K562 (cell line): ENCODE measurements around the gene STAMBPL1. TPM values are rescaled to one million over a fixed set of nuclear protein-coding genes. Genes with fewer than 3 reads are reported as not detected.
"Not testable (repeated sequence)": the region's sequence is repeated elsewhere in the genome, so short reads cannot be mapped to it uniquely, and the experiment has no call there.

Experiments used
- ATAC-seq: fragments of 200-7000 bp; cut with Tn5 transposase; 3 replicates; pipeline ENCODE4 v1.9.1; 2020; ENCODE audit warnings: moderate library complexity
- BruUV-seq: library from RNA; stranded (reverse); fragments of 400-500 nt; replicated peaks from 2 replicates; lab custom pipeline; 2021; lab: Mats Ljungman, UMichigan
- CTCF ChIA-PET: fragments of 300-600 bp; formaldehyde crosslinking; extraction: SDS; loops from one replicate; lab custom pipeline; 2021; ENCODE audit warnings: low intra/inter-chr PET ratio; lab: Yijun Ruan, JAX
- POLR2A ChIA-PET: fragments of 300-600, 350-650 bp; sonication (Branson Sonifier 250); formaldehyde crosslinking; extraction: SDS; loops from one replicate; lab custom pipeline; 2021; ENCODE audit warnings: antibody characterized with exemption, inconsistent platforms; lab: Yijun Ruan, JAX
- DNase-seq, 4 experiments: peaks; one replicate each; pipeline versions ENCODE4 v3.0.0 to v3.0.0-alpha.2; 2011 to 2018; ENCODE audit warnings: low spot score in 3 of 4, mixed read lengths in 3 of 4; ENCODE audit errors: extremely low read depth in 1 of 4
- FAIRE-seq: peaks from 2 replicates; lab custom pipeline; 2011; peaks lifted over from hg19 to GRCh38; lab: Jason Lieb, UNC
- H2AFZ ChIP-seq: 2 replicates; pipeline ENCODE4 v1.6.0; 2011; ENCODE audit warnings: low read depth, low read length, control low read depth, inconsistent platforms
- H3K27ac ChIP-seq: fragments of 200-600 bp; 3 replicates; pipeline ENCODE4 v1.8.0; 2011; ENCODE audit warnings: low read depth, mild to moderate bottlenecking, control low read depth, inconsistent platforms, low read length, moderate library complexity, mixed read lengths; ENCODE audit errors: extremely low read depth
- H3K27me3 ChIP-seq, 2 experiments: fragments of 300-600 bp in 1 of 2; 2 replicates in 1 of 2; 3 replicates in 1 of 2; pipeline versions ENCODE4 v1.6.0 to v1.8.0; 2011; ENCODE audit warnings: inconsistent platforms in 2 of 2, low read length in 2 of 2, mild to moderate bottlenecking in 1 of 2, mixed read lengths in 1 of 2, moderate library complexity in 1 of 2; ENCODE audit not compliant: control insufficient read depth in 2 of 2, insufficient read depth in 2 of 2
- H3K36me3 ChIP-seq: fragments of 300-600 bp; 3 replicates; pipeline ENCODE4 v1.8.0; 2011; ENCODE audit warnings: mild to moderate bottlenecking, low read length, inconsistent platforms; ENCODE audit not compliant: control insufficient read depth, insufficient read depth
- H3K4me1 ChIP-seq, 2 experiments: fragments of 200-600 bp in 1 of 2; replicated peaks in 1 of 2; 2 replicates in 1 of 2; 3 replicates in 1 of 2; pipeline versions ENCODE4 v1.5.1 to v1.8.0; 2011; ENCODE audit warnings: inconsistent platforms in 2 of 2, low read length in 2 of 2, mild to moderate bottlenecking in 1 of 2, mixed read lengths in 1 of 2, moderate library complexity in 1 of 2; ENCODE audit not compliant: control insufficient read depth in 2 of 2, insufficient read depth in 2 of 2
- H3K4me2 ChIP-seq: 2 replicates; pipeline ENCODE4 v1.6.1; 2011; ENCODE audit warnings: low read length, control low read depth, inconsistent platforms, mixed read lengths; ENCODE audit not compliant: insufficient read depth
- H3K4me3 ChIP-seq: fragments of 200-600 bp; sonication (generic), shearing (Covaris generic); 2 replicates; pipeline ENCODE4 v1.5.1; 2016; ENCODE audit warnings: control low read depth, inconsistent platforms
- H3K79me2 ChIP-seq: fragments of 200-600 bp; 3 replicates; pipeline ENCODE4 v1.8.0; 2011; ENCODE audit warnings: low read length, inconsistent platforms; ENCODE audit not compliant: control insufficient read depth, insufficient read depth
- H3K9ac ChIP-seq, 2 experiments: 2 replicates each; pipeline versions ENCODE4 v1.6.0 to v1.6.1; 2011; ENCODE audit warnings: low read depth in 2 of 2, low read length in 2 of 2, control low read depth in 1 of 2, inconsistent platforms in 1 of 2, mild to moderate bottlenecking in 1 of 2, mixed read lengths in 1 of 2; ENCODE audit not compliant: insufficient read depth in 1 of 2
- H3K9me1 ChIP-seq: one replicate; pipeline ENCODE4 v1.6.0; 2011; ENCODE audit warnings: inconsistent platforms, mild to moderate bottlenecking, low read length, moderate library complexity; ENCODE audit not compliant: control insufficient read depth, insufficient read depth
- H3K9me3 ChIP-seq: replicated peaks from 2 replicates; pipeline ENCODE4 v1.5.1; 2011; ENCODE audit warnings: low read depth, low read length, inconsistent platforms; ENCODE audit not compliant: control insufficient read depth, insufficient read depth
- H4K20me1 ChIP-seq: replicated peaks from 2 replicates; pipeline ENCODE4 v1.6.1; 2011; ENCODE audit warnings: low read length, inconsistent platforms, mixed read lengths; ENCODE audit not compliant: control insufficient read depth, insufficient read depth
- NBN ChIP-seq: fragments of 450-650 bp; IDR thresholded peaks from 2 replicates; pipeline ENCODE4 v1.6.1; 2016; ENCODE audit warnings: low read depth, mild to moderate bottlenecking
- NELFE ChIP-seq: IDR thresholded peaks from 2 replicates; pipeline ENCODE4 v1.6.1; 2011; ENCODE audit warnings: mild to moderate bottlenecking; ENCODE audit not compliant: insufficient read depth, insufficient read length
- POLR2H ChIP-seq: IDR thresholded peaks from 2 replicates; pipeline ENCODE4 v1.6.1; 2016; ENCODE audit warnings: missing genetic modification characterization, low read depth, mild to moderate bottlenecking, control low read depth, missing compliant biosample characterization, moderate library complexity
- RFX7 ChIP-seq: fragments of 250-450 bp; sonication (Bioruptor Pico); IDR thresholded peaks from 2 replicates; pipeline ENCODE4 v1.5.1; 2021; ENCODE audit warnings: mild to moderate bottlenecking
- TRIM28 ChIP-seq: fragments of 450-650 bp; IDR thresholded peaks from 2 replicates; pipeline ENCODE4 v1.6.1; 2017
- ZFP30 ChIP-seq: fragments of 250-450 bp; sonication (Bioruptor Pico); IDR thresholded peaks from 2 replicates; pipeline ENCODE4 v1.8.0; 2022; ENCODE audit warnings: moderate library complexity, mild to moderate bottlenecking, inconsistent platforms, borderline replicate concordance
- ZNF165 ChIP-seq: fragments of 250-450 bp; sonication (Bioruptor Pico); IDR thresholded peaks from 2 replicates; pipeline ENCODE4 v1.4.0; 2020; ENCODE audit warnings: borderline replicate concordance
- ZNF444 ChIP-seq: fragments of 250-450 bp; sonication (Bioruptor Pico); IDR thresholded peaks from 2 replicates; pipeline ENCODE4 v1.4.0; 2020; ENCODE audit warnings: mild to moderate bottlenecking, moderate library complexity
- ZNF507 ChIP-seq: conservative IDR thresholded peaks from 2 replicates; pipeline ENCODE4 v1.6.1; 2017; ENCODE audit warnings: missing genetic modification characterization, missing compliant biosample characterization
- WGBS: fragments of 100-300 bp; shearing (Covaris generic); methylation state at CpG from one replicate; pipeline ENCODE4 v1.1.6; 2016; ENCODE audit warnings: low coverage, mixed read lengths; ENCODE audit not compliant: insufficient coverage; ENCODE audit errors: missing lambda C conversion rate; 5-methylcytosine and 5-hydroxymethylcytosine counted together
- in situ Hi-C: fragments of 300-500 bp; cut with MboI; formaldehyde crosslinking; loops from 4 replicates; pipeline ENCODE4 v1.15.0; 2018; ENCODE audit warnings: inconsistent platforms, mixed read lengths
- intact Hi-C: fragments of 100-400 bp; cut with micrococcal nuclease; formaldehyde crosslinking; loops from 2 replicates; pipeline ENCODE4 v1.14.2; 2022
- polyA plus RNA-seq, 8 experiments: library from polyadenylated mRNA; depleted of rRNA in 4 of 8; stranded (reverse) in 5 of 8; unstranded in 3 of 8; fragments of >200 nt; fragmentation: Nextera tagmentation in 2 of 8; fragmentation: Illumina TruSeq in 1 of 8; extraction: Ambion mirVana in 2 of 8; extraction: Trizol in 1 of 8; gene quantifications; 2 replicates each; pipeline versions ENCODE4 v1.2.1 to v1.2.3, GENCODE V29; 2011 to 2014; ENCODE audit warnings: inconsistent platforms in 1 of 8, missing spikeins in 1 of 8
- total RNA-seq, 7 experiments: library from RNA; depleted of rRNA in 6 of 7; stranded (reverse); fragments of >200 nt in 6 of 7; fragmentation: Illumina TruSeq in 2 of 7; extraction: Trizol in 2 of 7; gene quantifications; 2 replicates each; pipeline versions ENCODE4 v1.2.1 to v1.2.3, GENCODE V29; 2011 to 2021; ENCODE audit warnings: low replicate concordance in 1 of 7
- TF ChIP-seq, protein P1 (sequence below), 3 experiments: fragments of 200-800 bp in 1 of 3; sonication (Bioruptor generic) in 1 of 3; sonication (generic) in 1 of 3; formaldehyde crosslinking in 1 of 3; IDR thresholded peaks; 2 replicates each; pipeline versions ENCODE4 v1.6.1 to v1.8.0; 2016 to 2022; ENCODE audit warnings: mild to moderate bottlenecking in 2 of 3, missing compliant biosample characterization in 2 of 3, missing genetic modification characterization in 2 of 3, missing genetic modification reagents in 1 of 3
- TF ChIP-seq, protein P2 (sequence below): fragments of 450-650 bp; formaldehyde crosslinking; IDR thresholded peaks from 2 replicates; pipeline ENCODE4 v1.4.0; 2020; ENCODE audit warnings: mild to moderate bottlenecking

The STAMBPL1 gene
- total and polyA plus RNA-seq, 9 of the 15 experiments (the other 6 are each of a cell fraction or from before 2014, with no cell fraction given) = 0.09 TPM; not detected in 8

DNA sequence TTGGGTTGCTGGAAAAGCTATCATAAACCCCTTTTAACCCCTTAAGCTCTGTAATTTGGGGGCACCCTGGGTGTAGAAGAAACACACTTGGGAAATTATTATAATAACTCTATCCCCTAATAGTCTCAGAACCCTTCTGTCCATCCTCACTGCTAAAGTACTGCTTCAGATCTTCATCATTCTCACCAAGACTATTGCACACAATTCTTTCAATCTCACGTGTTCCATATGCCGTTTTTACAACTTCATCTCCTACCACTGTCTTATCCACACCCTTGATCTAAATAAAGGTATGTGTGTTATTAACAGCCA lies 44.2 kb upstream of the STAMBPL1 start:
- no peaks in the 10 kb centered on the region for H3K79me2 ChIP-seq
- DNase-seq (no peak), FAIRE-seq (no peak), ATAC-seq (no peak)
- no peaks in the 10 kb centered on the region for H4K20me1 ChIP-seq
- H3K4me3 ChIP-seq = no peak overlapping the region
- H3K27ac ChIP-seq = no peak overlapping the region
- H2AFZ ChIP-seq = no peak overlapping the region
- CTCF ChIA-PET = interaction anchor here (0.7 to 1.8 kb wide), 4 partner anchors 96 to 377 kb away, joined by 3 to 10 read pairs (median 4); no protein-coding TSS in a partner anchor
- H3K36me3 ChIP-seq = no peaks in the 10 kb centered on the region
- H3K4me2 ChIP-seq = no peak overlapping the region
- 0% methylated on average over 2 of the region's 2 CpGs for WGBS
- in situ Hi-C loops (no loop called here), intact Hi-C loops (loop anchor here (1.0 to 10.0 kb wide), 3 partner anchors 96 to 377 kb away; no protein-coding TSS in a partner anchor)
- H3K9ac ChIP-seq = no peak overlapping the region
- no peak for TF ChIP-seq NELFE
- no peak for TF ChIP-seq ZNF507 (tag)
- no peak for TF ChIP-seq POLR2H (tag)
- TF ChIP-seq RFX7 (CRISPR knock-in tag) = no peak
- no peak for TF ChIP-seq NBN
- TF ChIP-seq ZNF444 (CRISPR knock-in tag) = no peak
- TF ChIP-seq TRIM28 = no peak
- TF ChIP-seq, protein P1, sequence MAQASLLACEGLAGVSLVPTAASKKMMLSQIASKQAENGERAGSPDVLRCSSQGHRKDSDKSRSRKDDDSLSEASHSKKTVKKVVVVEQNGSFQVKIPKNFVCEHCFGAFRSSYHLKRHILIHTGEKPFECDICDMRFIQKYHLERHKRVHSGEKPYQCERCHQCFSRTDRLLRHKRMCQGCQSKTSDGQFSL (CRISPR knock-in tag; IDR thresholded peaks at IDR 0.05) = no peak
- TF ChIP-seq, protein P1 (tag; IDR thresholded peaks at IDR 0.05) = no peak
- TF ChIP-seq, protein P2, sequence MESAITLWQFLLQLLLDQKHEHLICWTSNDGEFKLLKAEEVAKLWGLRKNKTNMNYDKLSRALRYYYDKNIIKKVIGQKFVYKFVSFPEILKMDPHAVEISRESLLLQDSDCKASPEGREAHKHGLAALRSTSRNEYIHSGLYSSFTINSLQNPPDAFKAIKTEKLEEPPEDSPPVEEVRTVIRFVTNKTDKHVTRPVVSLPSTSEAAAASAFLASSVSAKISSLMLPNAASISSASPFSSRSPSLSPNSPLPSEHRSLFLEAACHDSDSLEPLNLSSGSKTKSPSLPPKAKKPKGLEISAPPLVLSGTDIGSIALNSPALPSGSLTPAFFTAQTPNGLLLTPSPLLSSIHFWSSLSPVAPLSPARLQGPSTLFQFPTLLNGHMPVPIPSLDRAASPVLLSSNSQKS (CRISPR knock-in tag) = no peak
- no peak for TF ChIP-seq ZFP30 (CRISPR knock-in tag)
- no peak for TF ChIP-seq ZNF165 (CRISPR knock-in tag)
- BruUV-seq = no TSS peak
- no peaks in the 10 kb centered on the region for H3K4me1 ChIP-seq
- H3K9me1 ChIP-seq = no peaks in the 10 kb centered on the region
- POLR2A ChIA-PET = no interaction called here
- no peaks in the 10 kb centered on the region for H3K27me3 ChIP-seq
- H3K9me3 ChIP-seq = no peaks in the 10 kb centered on the region

DNA sequence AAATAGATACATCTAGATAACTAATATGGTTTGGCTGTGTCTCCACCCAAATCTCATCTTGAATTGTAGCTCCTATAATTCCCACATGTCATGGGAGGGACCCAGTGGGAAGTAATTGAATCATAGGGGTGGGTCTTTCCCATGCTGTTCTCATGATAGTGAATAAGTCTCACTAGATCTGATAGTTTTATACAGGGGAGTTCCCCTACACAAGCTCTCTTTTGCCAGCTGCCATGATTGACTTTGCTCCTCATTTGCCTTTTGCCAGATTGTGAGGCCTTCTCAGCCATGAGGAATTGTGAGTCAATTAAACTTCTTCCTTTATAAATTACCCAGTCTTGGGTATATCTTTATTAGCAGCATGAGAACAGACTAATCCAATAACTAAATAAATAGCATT lies 42.4 kb upstream of the STAMBPL1 start:
- in situ Hi-C loops, FAIRE-seq, H3K9me1 ChIP-seq, POLR2A ChIA-PET, H4K20me1 ChIP-seq, DNase-seq, ATAC-seq, H3K4me2 ChIP-seq, H3K27me3 ChIP-seq, H3K27ac ChIP-seq, H2AFZ ChIP-seq, CTCF ChIA-PET, H3K9me3 ChIP-seq, H3K4me1 ChIP-seq, BruUV-seq, H3K4me3 ChIP-seq, H3K36me3 ChIP-seq, H3K79me2 ChIP-seq, H3K9ac ChIP-seq: not testable (repeated sequence)
- intact Hi-C loops = loop anchor here (10.0 kb wide), 1 partner anchor 147 kb away; no protein-coding TSS in a partner anchor
